SU-DHL-6 (cell line): ENCODE data around the gene IL4R.
A peak's percentile ranks its signal among the peaks of the same experiment; 100 is the strongest.
"Not testable (repeated sequence)": the region's sequence is repeated elsewhere in the genome, so short reads cannot be mapped to it uniquely, and the experiment has no call there.

Experiments used
- H2AFZ ChIP-seq: fragments of 200-600 bp; sonication (generic); 2 replicates; pipeline ENCODE4 v1.6.1; 2014; ENCODE audit warnings: low read depth, mild to moderate bottlenecking, moderate library complexity, mixed read lengths, antibody characterized with exemption, low read length; ENCODE audit not compliant: severe bottlenecking
- H3F3A ChIP-seq: fragments of 200-600 bp; shearing (Covaris generic); 2 replicates; pipeline ENCODE4 v1.6.0; 2016; ENCODE audit warnings: antibody characterized with exemption, mild to moderate bottlenecking; ENCODE audit not compliant: insufficient read depth
- H3K27ac ChIP-seq: fragments of 200-600 bp; sonication (generic); 2 replicates; pipeline ENCODE4 v1.5.1; 2016; ENCODE audit warnings: low read depth, mild to moderate bottlenecking, low read length, moderate library complexity, mixed read lengths
- H3K27me3 ChIP-seq: fragments of 200-600 bp; sonication (generic), shearing (Covaris generic); 2 replicates; pipeline ENCODE4 v1.6.0; 2014; ENCODE audit warnings: mild to moderate bottlenecking, low read length
- H3K36me3 ChIP-seq: fragments of 200-600 bp; sonication (generic); 2 replicates; pipeline ENCODE4 v1.6.1; 2014; ENCODE audit warnings: mild to moderate bottlenecking, low read length, mixed read lengths
- H3K4me2 ChIP-seq: fragments of 300-600, 200-600 bp; shearing (Covaris generic), sonication (generic); 2 replicates; pipeline ENCODE4 v1.6.0; 2014; ENCODE audit warnings: low read length, low read depth, mild to moderate bottlenecking; ENCODE audit not compliant: poor library complexity, severe bottlenecking
- H3K4me3 ChIP-seq: fragments of 200-600 bp; sonication (generic); 2 replicates; pipeline ENCODE4 v1.5.1; 2014; ENCODE audit warnings: antibody characterized with exemption, low read length, mild to moderate bottlenecking, mixed read lengths; ENCODE audit not compliant: insufficient read depth, poor library complexity, severe bottlenecking
- H3K79me2 ChIP-seq: fragments of 200-600 bp; sonication (generic); 2 replicates; pipeline ENCODE4 v1.6.1; 2014; ENCODE audit warnings: mild to moderate bottlenecking, low read length, moderate library complexity; ENCODE audit not compliant: insufficient read depth
- H3K9ac ChIP-seq: fragments of 200-600 bp; sonication (generic); 2 replicates; pipeline ENCODE4 v1.7.0; 2014; ENCODE audit warnings: mild to moderate bottlenecking, low read length
- H3K9me2 ChIP-seq: fragments of 200-600 bp; sonication (generic); replicated peaks from 2 replicates; pipeline ENCODE4 v1.6.1; 2014; ENCODE audit warnings: low read length; ENCODE audit not compliant: insufficient read depth
- H3K9me3 ChIP-seq: fragments of 200-600 bp; sonication (generic); 2 replicates; pipeline ENCODE4 v1.6.1; 2014; ENCODE audit warnings: low read length, mixed read lengths; ENCODE audit not compliant: insufficient read depth
- H4K20me1 ChIP-seq: fragments of 200-600 bp; sonication (generic); 2 replicates; pipeline ENCODE4 v1.6.1; 2014; ENCODE audit warnings: low read depth, mild to moderate bottlenecking, antibody characterized with exemption, low read length, moderate library complexity, mixed read lengths
- CTCF ChIP-seq: fragments of 200-600 bp; sonication (generic); IDR thresholded peaks from one replicate; pipeline ENCODE4 v1.5.1; 2017; ENCODE audit warnings: antibody characterized with exemption, mild to moderate bottlenecking, low read length, moderate library complexity; ENCODE audit not compliant: insufficient read depth, poor library complexity, severe bottlenecking
- EZH2phosphoT487 ChIP-seq: fragments of 200-600 bp; sonication (generic), shearing (Covaris generic); conservative IDR thresholded peaks from 2 replicates; pipeline ENCODE4 v1.6.1; 2018; ENCODE audit warnings: mild to moderate bottlenecking, antibody characterized with exemption, low read length, moderate library complexity, mixed read lengths

The IL4R gene

GRCh38 chr16:27390151-27390550 lies 76.4 kb downstream of the IL4R start:
- no peaks in the 10 kb centered on the region for H3K36me3 ChIP-seq
- no peaks in the 10 kb centered on the region for H3K9me3 ChIP-seq
- no peak overlapping the region for H3K4me3 ChIP-seq
- H3K9ac ChIP-seq, result no peak overlapping the region
- H3F3A ChIP-seq, result peaks cover 5% of the 10 kb centered on the region; the same call in 1 of the 2 replicates
- no peak overlapping the region for H3K27ac ChIP-seq
- H3K9me2 ChIP-seq, result no peaks in the 10 kb centered on the region
- no peak for TF ChIP-seq EZH2phosphoT487
- TF ChIP-seq CTCF, result no peak
- H3K27me3 ChIP-seq, result no peaks in the 10 kb centered on the region
- H3K4me2 ChIP-seq, result no peak overlapping the region
- no peak overlapping the region for H2AFZ ChIP-seq
- no peaks in the 10 kb centered on the region for H4K20me1 ChIP-seq
- H3K79me2 ChIP-seq, result no peaks in the 10 kb centered on the region

GRCh38 chr16:27392671-27393070 lies 78.9 kb downstream of the IL4R start:
- Histone ChIP-seq H4K20me1 (no peaks in the 10 kb centered on the region), H2AFZ (no peak overlapping the region), H3K9ac (no peak overlapping the region), H3F3A (peaks cover 16% of the 10 kb centered on the region), H3K36me3 (no peaks in the 10 kb centered on the region), H3K79me2 (no peaks in the 10 kb centered on the region), H3K9me2 (no peaks in the 10 kb centered on the region), H3K9me3 (no peaks in the 10 kb centered on the region), H3K27me3 (no peaks in the 10 kb centered on the region), H3K4me2 (no peak overlapping the region), H3K27ac (no peak overlapping the region), H3K4me3 (no peak overlapping the region)
- TF ChIP-seq CTCF (no peak), EZH2phosphoT487 (no peak)

GRCh38 chr16:27394516-27394915 lies 80.7 kb downstream of the IL4R start:
- no peak overlapping the region for H3K4me3 ChIP-seq
- H3K79me2 ChIP-seq, result no peaks in the 10 kb centered on the region
- no peak overlapping the region for H3K27ac ChIP-seq
- peaks cover 3% of the 10 kb centered on the region; the same call in 1 of the 2 replicates for H3K36me3 ChIP-seq
- H3K27me3 ChIP-seq, result no peaks in the 10 kb centered on the region
- no peaks in the 10 kb centered on the region for H3K9me2 ChIP-seq
- peaks cover 16% of the 10 kb centered on the region for H3F3A ChIP-seq
- no peak overlapping the region for H2AFZ ChIP-seq
- H3K4me2 ChIP-seq, result no peak overlapping the region
- peaks cover 9% of the 10 kb centered on the region; the same call in 1 of the 2 replicates for H3K9me3 ChIP-seq
- H4K20me1 ChIP-seq, result no peaks in the 10 kb centered on the region
- TF ChIP-seq EZH2phosphoT487 (no peak), CTCF (no peak)
- H3K9ac ChIP-seq, result no peak overlapping the region

GRCh38 chr16:27398341-27398893 lies 84.6 kb downstream of the IL4R start:
- not testable (repeated sequence) for H2AFZ ChIP-seq, H4K20me1 ChIP-seq, H3K79me2 ChIP-seq, H3K9me3 ChIP-seq, H3K9me2 ChIP-seq, H3K36me3 ChIP-seq, H3K27me3 ChIP-seq, H3K9ac ChIP-seq
- peak overlapping the region; percentile 43 for H3K4me2 ChIP-seq
- H3K4me3 ChIP-seq, result peak overlapping the region; percentile 29
- H3F3A ChIP-seq, result peaks cover 48% of the 10 kb centered on the region
- H3K27ac ChIP-seq, result peak overlapping the region; percentile 61
